MCF 10A (cell line): ENCODE data around the gene PABPN1. TPM values are rescaled to one million over a fixed set of nuclear protein-coding genes. Genes with fewer than 3 reads are reported as not detected.

Experiments
- BruUV-seq: library from RNA; stranded (reverse); fragments of 400-500 nt; replicated peaks from 2 replicates; lab custom pipeline; 2021; lab: Mats Ljungman, UMichigan
- CTCF ChIA-PET: fragments of 300-600 bp; sonication (Branson Sonifier 250); formaldehyde crosslinking; extraction: SDS; loops from one replicate; lab custom pipeline; 2021; ENCODE audit warnings: antibody characterized with exemption, inconsistent platforms; lab: Yijun Ruan, JAX
- POLR2A ChIA-PET: fragments of 300-600, 350-650 bp; sonication (Branson Sonifier 250); formaldehyde crosslinking; extraction: SDS; loops from one replicate; lab custom pipeline; 2020; ENCODE audit warnings: antibody characterized with exemption, inconsistent platforms; lab: Yijun Ruan, JAX
- DNase-seq: peaks from one replicate; pipeline ENCODE4 v3.0.0-alpha.2; 2018; ENCODE audit not compliant: unreplicated experiment
- H3K27ac Mint-ChIP-seq: one replicate; pipeline ENCODE4 v1.8.0; 2022; ENCODE audit warnings: mild to moderate bottlenecking, low read depth, mixed read lengths; ENCODE audit not compliant: unreplicated experiment
- H3K27me3 Mint-ChIP-seq: one replicate; pipeline ENCODE4 v1.8.0; 2022; ENCODE audit warnings: mixed read lengths; ENCODE audit not compliant: insufficient read depth, unreplicated experiment
- H3K36me3 Mint-ChIP-seq: one replicate; pipeline ENCODE4 v1.8.0; 2022; ENCODE audit warnings: mild to moderate bottlenecking, moderate library complexity, mixed read lengths; ENCODE audit not compliant: insufficient read depth, unreplicated experiment
- H3K4me1 Mint-ChIP-seq: one replicate; pipeline ENCODE4 v1.8.0; 2022; ENCODE audit warnings: mixed read lengths; ENCODE audit not compliant: insufficient read depth, unreplicated experiment
- H3K4me3 Mint-ChIP-seq: one replicate; pipeline ENCODE4 v1.8.0; 2022; ENCODE audit warnings: mild to moderate bottlenecking, moderate library complexity, mixed read lengths; ENCODE audit not compliant: unreplicated experiment
- H3K9me3 Mint-ChIP-seq: one replicate; pipeline ENCODE4 v1.8.0; 2022; ENCODE audit warnings: mixed read lengths; ENCODE audit not compliant: unreplicated experiment
- CTCF ChIP-seq: fragments of 200-600 bp; IDR thresholded peaks from one replicate; pipeline ENCODE4 v1.8.0; 2022; ENCODE audit warnings: antibody characterized with exemption, mild to moderate bottlenecking; ENCODE audit not compliant: unreplicated experiment
- intact Hi-C: fragments of 100-400 bp; cut with micrococcal nuclease; formaldehyde crosslinking; loops from 2 replicates; pipeline ENCODE4 v1.14.1; 2022
- total RNA-seq: library from RNA; stranded (reverse); gene quantifications from 2 replicates; pipeline ENCODE4 v1.2.3, GENCODE V29; 2022

PABPN1 gene
- total RNA-seq, 1 experiment from 2014 or later: 153 TPM

DNA sequence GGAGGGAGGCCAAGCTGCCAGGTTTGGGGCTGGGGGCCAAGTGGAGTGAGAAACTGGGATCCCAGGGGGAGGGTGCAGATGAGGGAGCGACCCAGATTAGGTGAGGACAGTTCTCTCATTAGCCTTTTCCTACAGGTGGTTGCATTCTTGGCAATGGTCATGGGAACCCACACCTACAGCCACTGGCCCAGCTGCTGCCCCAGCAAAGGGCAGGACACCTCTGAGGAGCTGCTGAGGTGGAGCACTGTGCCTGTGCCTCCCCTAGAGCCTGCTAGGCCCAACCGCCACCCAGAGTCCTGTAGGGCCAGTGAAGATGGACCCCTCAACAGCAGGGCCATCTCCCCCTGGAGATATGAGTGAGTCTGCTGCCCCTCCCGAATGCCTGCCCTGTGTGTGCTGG lies 51.8 kb downstream of the PABPN1 start:
- POLR2A ChIA-PET: no interaction called here
- BruUV-seq: no TSS peak
- Mint-ChIP-seq H3K9me3 (no peaks in the 10 kb centered on the region), H3K36me3 (no peaks in the 10 kb centered on the region), H3K4me3 (no peak overlapping the region), H3K27ac (no peak overlapping the region), H3K27me3 (peaks cover 33% of the 10 kb centered on the region), H3K4me1 (no peaks in the 10 kb centered on the region)
- intact Hi-C loops: no loop called here
- DNase-seq: no peak
- TF ChIP-seq CTCF: no peak
- CTCF ChIA-PET: interaction anchor here (0.6 to 0.8 kb wide), 3 partner anchors 46 to 380 kb away, joined by 4 to 5 read pairs (median 5); no protein-coding TSS in a partner anchor

Other genes starting within 250 kb of the PABPN1 start
- 197 and 213 TPM in 2 replicates for gene ACIN1, start 226.3 kb upstream of the PABPN1 start, total RNA-seq
- gene C14orf119, start 226.0 kb upstream of the PABPN1 start, total RNA-seq: 39.6 and 54.8 TPM in 2 replicates
- not detected in 2 replicates for gene CIROP, start 216.5 kb upstream of the PABPN1 start, total RNA-seq
- not detected in 2 replicates for gene CEBPE, start 202.2 kb upstream of the PABPN1 start, total RNA-seq
- 1.5 and 2.4 TPM in 2 replicates for gene SLC7A8, start 137.8 kb upstream of the PABPN1 start, total RNA-seq
- not detected in 2 replicates for gene RNF212B, start 83.5 kb upstream of the PABPN1 start, total RNA-seq
- 6.6 and 9.3 TPM in 2 replicates for gene HOMEZ, start 35.3 kb upstream of the PABPN1 start, total RNA-seq
- 7.2 and 7.8 TPM in 2 replicates for gene PPP1R3E, start 18.6 kb upstream of the PABPN1 start, total RNA-seq
- 41.2 and 42.5 TPM in 2 replicates for gene BCL2L2, start 14.6 kb upstream of the PABPN1 start, total RNA-seq
- gene SLC22A17, start 31.4 kb downstream of the PABPN1 start, total RNA-seq: not detected in 2 replicates
- gene EFS, start 43.7 kb downstream of the PABPN1 start, total RNA-seq: not detected in 2 replicates
- gene IL25, start 51.4 kb downstream of the PABPN1 start, total RNA-seq: not detected in 2 replicates
- gene CMTM5, start 55.6 kb downstream of the PABPN1 start, total RNA-seq: not detected in 2 replicates
- not detected in 2 replicates for gene MYH6, start 86.8 kb downstream of the PABPN1 start, total RNA-seq
- not detected in 2 replicates for gene MYH7, start 114.2 kb downstream of the PABPN1 start, total RNA-seq
- gene NGDN, start 148.2 kb downstream of the PABPN1 start, total RNA-seq: 44.5 and 46.8 TPM in 2 replicates
- gene ZFHX2, start 230.3 kb downstream of the PABPN1 start, total RNA-seq: 1.8 and 2.1 TPM in 2 replicates
- 16.8 and 22.4 TPM in 2 replicates for gene THTPA, start 234.8 kb downstream of the PABPN1 start, total RNA-seq
- 89.2 and 95.7 TPM in 2 replicates for gene AP1G2, start 246.3 kb downstream of the PABPN1 start, total RNA-seq